Kidney glomerular epithelial cell (primary cell): Measurements from ENCODE around the gene ZCCHC8.
"Not testable (repeated sequence)": the region's sequence is repeated elsewhere in the genome, so short reads cannot be mapped to it uniquely, and the experiment has no call there.

ENCODE experiments used
- DNase-seq: peaks from one replicate; lab custom pipeline; 2025; lab: John Stamatoyannopoulos, UW

The ZCCHC8 gene

DNA sequence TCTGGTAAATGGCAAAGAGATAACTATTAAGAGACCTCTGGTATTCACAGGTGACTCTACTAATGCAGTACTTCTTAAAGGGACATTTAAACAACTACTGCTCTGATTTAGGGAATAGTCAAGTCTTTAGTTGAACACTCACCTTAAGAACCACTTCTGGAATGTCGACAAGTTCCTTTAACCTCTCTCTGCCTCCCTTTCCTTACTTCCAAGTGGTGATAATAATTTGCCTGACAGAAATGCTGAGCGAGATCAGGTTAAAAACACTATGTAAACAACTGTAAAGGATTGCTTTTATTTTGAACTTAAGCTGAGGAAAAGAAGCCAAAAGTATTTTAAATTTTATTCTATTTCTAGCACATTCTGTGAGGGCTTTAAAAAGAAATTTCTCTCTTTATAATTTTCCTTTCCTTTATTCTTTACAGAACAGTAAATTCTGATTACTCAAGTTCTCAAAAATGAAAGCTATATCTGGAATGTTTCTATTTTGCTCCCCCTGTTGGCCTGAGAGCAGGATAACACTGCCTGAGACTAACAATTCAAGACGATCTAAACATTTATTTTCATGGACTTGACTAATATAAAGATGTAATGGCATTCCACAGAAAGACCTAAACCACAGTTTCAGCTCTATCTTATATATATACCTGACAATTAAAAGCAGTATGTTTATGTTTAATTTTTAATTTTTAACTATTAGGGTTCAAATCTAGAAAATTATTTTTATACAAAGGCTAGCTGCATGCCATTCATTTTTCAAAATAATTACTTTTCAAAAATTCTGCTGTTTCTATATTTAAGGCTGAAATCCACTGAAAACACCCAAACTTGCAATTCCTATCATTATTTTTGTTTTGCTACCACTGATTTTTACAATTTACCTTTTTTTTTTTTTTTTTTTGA, 29.2 kb downstream of the ZCCHC8 start:
- DNase-seq, result peak; percentile 78

DNA sequence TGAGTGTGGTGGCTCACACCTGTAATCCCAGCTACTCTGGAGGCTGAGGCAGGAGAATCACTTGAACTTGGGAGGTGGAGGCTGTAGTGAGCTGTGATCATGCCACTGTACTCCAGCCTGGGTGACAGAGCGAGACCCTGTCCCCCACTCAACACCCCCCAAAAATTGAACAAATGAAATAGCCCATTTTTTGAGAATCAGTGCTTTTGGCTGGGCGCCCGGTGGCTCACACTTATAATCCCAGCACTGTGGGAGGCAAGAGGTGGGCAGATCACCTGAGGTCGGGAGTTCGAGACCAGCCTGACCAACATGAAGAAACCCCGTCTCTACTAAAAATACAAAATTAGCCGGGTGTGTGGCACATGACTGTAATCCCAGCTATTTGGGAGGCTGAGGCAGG, 30.2 kb downstream of the ZCCHC8 start:
- not testable (repeated sequence) for DNase-seq

DNA sequence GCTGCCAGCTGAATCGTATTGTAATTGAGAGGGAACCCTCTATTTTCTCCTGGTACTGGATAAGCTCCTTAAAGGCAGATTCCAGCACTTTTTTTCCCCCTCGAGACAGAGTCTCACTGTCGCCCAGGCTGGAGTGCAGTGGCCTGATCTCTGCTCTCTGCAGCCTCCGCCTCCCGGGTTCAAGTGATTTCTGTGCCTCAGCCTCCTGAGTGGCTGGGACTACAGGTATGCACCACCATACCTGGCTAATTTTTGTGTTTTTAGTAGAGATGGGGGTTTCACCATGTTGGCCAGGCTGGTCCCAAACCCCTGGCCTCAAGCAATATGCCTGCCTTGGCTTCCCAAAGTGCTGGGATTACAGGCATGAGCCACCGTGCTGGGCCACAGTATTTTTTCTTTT, 30.9 kb downstream of the ZCCHC8 start:
- DNase-seq, result not testable (repeated sequence)

DNA sequence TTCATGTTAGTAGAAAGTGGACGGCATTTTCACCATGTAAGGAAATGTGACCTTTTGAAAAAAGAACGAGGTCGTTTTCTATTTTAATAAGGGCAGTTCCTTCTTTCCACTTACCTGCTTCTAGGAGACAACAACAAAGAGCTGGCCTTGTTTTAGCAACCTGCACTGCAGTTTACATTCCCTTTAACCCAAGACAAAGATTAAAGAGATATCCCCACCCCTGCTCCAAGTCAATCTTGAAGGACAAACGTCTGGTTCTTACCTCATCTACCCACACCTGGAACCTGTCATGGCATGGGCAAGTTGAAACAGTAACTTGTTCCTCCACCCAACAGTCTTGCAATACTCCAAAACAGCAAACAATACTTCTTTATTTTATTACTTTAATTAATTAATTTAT, 32.7 kb downstream of the ZCCHC8 start:
- no peak for DNase-seq

DNA sequence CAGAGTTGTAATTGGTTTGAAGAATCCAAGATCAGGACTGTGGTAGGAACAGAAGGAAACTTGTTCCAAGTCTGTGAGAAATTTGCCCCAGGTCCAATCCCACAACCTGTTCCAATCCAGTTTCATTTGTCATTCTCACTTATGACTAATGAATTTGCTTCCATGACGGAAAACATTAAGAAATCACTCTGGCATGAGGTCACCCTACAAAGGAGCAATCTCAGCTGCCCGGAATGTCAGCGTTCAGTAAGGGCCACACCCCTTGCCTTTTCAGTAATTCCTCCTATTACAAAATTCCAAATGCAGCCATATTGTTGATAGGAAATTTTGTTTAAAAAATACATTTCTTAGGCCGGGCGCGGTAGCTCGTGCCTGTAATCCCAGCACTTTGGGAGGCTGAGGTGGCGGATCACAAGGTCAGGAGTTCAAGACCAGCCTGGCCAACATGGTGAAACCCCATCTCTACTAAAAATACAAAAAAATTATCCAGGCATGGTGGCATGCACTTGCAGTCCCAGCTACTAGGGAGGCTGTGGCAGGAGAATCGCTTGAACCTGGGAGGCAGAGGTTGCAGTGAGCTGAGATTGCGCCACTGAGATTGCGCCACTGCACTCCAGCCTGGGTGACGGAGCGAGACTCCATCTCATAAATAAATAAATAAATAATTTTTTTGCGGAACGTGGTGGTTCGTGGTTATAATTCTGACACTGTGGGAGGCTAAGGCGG, 36.3 kb downstream of the ZCCHC8 start:
- DNase-seq, result peak; percentile 89

DNA sequence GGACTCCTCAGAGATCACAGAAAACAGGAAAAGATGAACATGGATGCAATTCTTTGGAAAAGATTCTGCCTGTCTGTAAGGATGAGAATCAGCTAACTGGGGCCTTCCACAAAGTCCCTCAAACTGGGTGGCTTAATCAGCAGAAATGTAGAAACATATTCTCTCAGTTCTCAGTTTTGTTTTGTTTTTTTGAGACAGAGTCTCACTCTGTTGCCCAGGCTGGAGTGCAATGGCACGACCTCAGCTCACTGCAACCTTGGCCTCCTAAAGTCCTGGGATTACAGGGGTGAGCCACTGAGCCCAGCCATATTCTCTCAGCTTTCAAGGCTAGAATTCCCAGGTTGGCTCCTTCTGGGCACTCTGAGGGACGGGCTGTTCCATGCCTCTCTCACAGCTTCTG, 40.1 kb downstream of the ZCCHC8 start:
- no peak for DNase-seq

DNA sequence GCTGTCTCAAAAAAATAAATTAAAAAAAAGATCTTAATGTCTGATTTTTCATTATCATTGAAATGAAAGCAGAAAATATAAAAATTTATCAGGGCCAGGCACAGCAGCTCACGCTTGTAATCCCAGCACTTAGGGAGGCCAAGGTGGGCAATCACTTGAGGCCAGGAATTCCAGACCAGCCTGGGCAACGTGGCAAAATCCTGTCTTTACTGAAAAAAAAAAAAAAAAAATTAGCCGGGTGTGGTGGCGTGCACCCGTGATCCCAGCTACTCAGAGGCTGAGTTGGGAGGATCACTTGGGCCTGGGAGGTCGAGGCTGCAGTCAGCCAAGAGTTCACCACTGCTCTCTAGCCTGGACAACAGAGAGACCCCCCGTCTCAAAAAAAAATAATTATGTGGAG, 40.7 kb downstream of the ZCCHC8 start:
- no peak for DNase-seq

DNA sequence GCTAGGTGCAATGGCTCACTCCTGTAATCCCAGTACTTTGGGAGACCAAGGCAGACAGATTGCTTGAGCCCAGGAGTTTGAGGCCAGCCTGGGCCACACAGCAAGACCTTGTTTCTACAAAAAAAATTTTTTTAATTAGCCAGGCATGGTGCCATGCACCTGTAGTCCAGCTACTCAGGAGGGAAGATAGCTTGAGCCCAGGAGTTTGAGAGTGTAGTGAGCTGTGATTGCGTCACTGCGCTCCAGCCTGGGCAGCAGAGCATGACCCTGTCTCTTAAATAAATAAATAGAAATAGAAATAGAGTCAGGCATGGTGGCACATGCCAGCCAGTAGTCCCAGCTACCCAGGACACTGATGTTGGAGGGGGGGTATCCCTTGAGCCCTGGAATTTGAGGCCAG, 41.5 kb downstream of the ZCCHC8 start:
- DNase-seq, result peak; percentile 56

DNA sequence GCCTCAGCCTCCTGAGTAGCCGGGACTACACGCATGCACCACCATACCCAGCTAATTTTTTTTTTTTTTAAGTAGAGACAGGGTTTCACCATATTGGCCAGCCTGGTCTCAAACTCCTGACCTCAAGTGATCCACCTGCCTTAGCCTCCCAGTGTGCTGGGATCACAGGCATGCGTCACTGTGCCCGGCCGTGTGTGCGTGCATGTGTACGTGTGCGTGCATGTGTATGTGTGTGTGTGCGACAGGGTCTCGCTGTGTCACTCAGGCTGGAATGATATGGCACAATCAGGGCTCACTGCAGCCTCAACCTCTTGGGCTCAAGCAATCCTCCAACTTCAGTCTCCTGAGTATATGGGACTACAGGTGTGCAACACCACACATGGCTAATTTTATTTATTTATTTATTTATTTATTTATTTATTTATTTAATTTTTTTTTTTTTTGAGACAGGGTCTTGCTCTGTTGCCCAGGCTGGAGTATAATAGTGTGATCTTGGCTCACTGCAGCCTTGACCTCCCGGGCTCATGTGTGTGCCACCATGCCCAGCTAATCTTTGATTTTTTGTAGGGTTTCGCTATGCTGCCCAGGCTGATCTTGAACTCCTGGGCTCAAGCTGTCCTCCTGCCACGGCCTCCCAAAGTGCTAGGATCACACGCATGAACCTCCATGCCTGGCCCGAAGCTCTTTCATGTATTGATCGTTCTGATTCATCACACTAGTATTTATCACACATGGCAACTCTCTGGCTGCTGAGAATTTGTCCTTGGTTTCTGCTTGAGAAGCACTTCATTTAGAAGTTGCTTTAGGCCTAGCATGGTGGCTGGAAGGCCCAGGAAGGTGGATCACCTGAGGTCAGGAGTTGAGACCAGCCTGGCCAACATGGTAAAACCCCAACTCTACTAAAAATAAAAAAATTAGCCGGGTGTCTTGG, 42.4 kb downstream of the ZCCHC8 start:
- no peak for DNase-seq

DNA sequence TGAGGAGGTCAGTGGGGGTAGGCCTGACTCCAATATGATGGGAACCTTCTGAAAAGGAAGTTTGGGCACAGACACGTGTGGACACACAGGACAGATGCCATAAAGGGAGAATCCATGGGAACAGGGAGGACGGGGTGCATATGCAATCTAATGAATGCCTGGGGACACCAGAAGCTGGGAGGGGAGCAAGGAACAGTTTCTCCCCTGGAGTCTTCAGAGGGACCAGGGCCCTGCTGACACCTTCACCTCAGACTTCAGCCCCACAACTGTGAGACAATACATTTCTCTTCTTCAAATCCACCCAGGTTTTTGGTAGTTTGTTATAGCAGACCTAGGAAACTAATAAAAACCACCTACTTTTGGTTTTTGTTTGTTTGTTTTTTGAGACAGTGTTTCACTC, 43.1 kb downstream of the ZCCHC8 start:
- DNase-seq, result no peak

DNA sequence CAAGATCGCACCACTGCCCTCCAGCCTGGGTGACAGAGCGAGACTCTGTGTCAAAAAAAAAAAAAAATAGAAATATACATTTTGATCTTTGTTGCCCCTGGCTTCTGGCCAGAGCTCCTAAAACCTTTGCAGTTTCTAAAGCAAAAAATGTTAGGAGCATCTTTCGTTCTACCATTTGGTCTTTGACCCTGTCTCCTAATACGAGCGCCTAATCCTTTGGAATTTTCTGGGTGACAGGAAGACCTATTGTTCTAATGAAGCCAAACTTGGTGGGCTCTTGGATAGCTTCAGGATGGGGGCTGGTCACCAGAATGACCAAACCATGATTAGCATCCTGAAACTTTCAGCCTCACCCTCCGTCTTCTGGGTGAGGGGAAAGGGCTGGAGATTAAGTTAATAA, 46.0 kb downstream of the ZCCHC8 start:
- no peak for DNase-seq

DNA sequence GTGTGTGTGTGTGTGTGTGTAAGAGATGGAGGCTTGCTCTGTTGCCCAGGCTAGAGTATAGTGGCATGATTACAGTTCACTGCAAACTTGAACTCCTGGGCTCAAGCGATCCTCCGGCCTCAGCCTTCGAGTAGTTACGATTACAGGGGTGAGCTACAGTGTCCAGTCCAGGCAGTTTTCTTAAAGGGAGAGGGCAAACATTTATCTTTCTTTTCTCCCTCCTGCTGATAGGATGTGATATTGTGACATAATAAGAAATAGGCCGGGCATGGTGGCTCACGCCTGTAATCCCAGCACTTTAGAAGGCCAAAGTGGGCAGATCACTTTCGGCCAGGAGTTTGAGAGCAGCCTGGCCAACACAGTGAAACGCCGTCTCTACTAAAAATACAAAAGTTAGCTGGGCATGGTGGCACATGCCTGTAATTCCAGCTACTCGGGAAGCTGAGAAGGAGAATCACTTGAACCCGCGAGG, 46.4 kb downstream of the ZCCHC8 start:
- no peak for DNase-seq

DNA sequence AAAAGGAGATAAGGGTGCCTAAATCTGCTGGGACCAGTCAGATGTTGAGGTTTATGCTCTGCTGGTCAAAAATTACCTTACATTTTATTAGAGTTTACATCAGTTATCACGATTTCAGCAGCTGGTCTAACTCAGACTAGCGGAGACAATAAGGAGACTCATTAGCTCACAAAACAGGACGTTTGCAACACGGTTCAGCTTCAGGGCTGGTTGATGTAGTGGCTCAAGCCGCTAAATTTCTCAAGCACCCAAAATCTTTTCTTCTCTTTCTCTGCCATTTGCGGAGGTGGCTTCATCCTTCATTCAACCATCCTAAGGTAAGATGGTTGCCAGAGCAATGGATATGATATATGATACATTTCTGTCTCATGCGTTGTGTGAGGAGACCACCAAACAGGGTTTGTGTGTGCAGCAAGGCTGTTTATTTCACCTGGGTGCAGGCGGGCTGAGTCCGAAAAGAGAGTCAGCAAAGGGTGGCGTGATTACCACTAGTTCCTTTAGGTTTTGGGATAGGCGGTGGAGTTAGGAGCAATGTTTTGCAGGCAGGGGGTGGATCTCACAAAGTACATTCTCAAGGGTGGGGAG, 47.9 kb downstream of the ZCCHC8 start:
- no peak for DNase-seq

DNA sequence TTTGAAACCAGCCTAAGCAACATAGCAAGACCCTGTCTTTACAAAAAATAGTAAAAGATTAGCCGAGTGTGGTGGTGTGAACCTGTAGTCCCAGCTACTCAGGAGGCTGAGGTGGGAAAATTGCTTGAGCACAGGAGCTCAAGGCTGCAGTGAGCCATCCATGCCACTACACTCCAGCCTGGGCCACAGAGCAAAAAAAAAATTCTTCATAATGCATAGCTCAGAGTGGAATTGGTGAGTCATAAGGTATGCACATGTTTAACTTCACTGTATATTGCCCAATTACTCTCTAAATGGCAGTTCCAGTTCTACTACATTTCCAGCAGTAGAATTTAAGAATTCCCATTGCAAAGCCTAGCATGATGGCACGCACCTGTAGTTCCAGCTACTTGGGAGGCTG, 51.4 kb downstream of the ZCCHC8 start:
- DNase-seq, result no peak

DNA sequence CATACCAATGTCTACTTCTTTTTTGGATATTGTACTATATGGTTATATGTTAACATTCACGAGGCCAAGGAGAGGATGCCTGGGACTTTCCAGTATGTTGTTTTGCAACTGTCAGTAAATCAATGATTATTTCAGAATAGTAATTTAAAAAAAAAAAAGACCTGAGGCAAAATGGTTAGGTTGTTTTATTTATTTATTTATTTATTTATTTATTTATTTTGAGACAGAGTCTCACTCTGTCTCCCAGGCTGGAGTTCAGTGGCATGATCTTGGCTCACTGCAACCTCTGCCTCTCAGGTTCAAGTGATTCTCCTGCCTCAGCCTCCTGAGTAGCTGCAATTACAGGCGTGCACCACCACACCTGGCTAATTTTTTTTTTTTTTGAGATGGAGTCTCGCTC, 52.9 kb downstream of the ZCCHC8 start:
- DNase-seq, result not testable (repeated sequence)

DNA sequence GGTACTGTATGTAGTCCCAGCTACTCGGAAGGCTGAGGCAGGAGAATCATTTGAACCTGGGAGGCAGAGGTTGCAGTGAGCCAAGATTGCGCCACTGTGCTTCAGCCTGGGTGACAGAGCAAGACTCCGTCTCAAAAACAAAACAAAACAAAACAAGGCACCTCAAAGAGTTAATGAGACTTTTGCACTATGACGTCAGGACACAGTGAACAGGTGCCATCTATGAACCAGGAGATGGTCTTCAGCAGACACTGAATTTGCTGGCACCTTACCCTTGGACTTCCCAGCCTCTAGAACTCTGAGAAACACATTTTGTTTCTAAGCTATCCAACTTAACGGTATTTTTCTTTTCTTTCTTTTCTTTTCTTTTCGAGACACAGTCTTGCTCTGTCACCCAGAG, 54.3 kb downstream of the ZCCHC8 start:
- not testable (repeated sequence) for DNase-seq

DNA sequence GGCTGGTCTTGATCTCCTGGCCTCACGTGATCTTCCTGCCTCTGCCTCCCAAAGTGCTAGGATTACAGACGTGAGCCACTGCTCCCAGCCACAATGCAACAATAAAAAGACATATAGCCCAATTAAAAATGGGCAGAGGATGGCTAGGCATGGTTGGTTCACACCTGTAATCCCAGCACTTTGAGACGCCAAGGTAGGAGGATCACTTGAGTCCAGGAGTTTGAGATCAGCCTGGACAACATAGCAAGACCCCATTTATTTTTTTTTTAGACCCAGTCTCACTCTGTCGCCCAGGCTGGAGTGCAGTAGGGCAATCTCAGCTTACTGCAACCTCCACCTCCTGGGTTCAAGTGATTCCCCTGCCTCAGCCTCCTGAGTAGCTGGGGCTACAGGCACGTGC, 56.7 kb downstream of the ZCCHC8 start:
- not testable (repeated sequence) for DNase-seq

DNA sequence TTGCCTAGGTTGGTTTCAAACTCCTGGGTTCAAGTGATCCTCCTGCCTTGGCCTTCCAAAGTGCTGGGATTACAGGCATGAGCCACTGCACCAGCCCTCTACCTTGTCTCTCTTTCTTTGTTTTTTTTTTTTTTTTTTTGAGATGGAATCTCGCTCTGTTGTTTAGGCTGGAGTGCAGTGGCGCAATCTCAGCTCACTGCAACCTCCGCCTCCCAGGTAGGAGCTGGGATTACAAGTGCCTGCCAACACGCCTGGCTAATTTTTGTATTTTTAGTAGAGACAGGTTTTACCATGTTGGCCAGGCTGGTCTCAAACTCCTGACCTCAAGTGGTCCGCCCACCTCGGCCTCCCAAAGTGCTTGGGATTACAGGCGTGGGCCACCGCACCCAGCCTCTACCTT, 61.9 kb downstream of the ZCCHC8 start:
- DNase-seq, result not testable (repeated sequence)

DNA sequence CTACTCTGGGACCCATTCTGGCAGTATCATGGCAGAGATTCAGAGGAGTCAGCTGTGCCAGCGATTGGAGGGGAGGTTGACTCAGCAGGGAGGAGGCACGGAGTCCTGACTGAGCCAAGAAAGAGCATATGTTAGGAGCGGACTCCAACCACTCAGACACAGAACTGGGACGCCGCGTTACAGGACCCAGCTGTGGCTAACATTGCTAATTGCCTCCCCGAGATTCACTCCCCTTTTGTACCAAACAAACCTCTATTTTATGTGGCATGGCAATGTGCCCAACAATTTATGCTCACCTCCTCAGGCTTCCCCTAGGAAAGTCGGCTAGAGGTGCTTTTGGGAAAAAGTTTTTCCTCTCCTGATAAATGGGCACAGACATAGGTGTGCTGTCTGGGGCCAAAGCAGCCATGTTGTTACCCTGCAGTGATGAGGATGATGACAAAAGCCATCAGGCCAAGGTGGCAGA, 63.0 kb downstream of the ZCCHC8 start:
- DNase-seq, result no peak

DNA sequence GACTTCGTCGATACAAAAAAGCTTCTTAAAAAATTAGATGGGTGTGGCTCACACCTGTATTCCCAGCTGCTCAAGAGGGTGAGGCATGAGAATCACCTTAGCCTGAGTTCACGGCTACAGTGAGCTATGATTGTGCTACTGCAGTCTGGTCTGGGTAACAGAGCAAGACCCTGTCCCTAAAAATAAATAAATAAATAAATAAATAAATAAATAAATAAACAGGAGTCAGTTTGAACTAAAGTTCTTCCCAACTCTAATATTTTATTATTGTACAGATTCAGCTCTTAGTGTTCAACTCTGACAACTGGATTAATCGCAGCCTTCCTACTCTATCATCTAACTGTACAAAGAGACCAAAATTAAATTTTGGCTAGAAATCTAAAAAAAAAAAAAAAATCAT, 65.5 kb downstream of the ZCCHC8 start:
- DNase-seq, result no peak

DNA sequence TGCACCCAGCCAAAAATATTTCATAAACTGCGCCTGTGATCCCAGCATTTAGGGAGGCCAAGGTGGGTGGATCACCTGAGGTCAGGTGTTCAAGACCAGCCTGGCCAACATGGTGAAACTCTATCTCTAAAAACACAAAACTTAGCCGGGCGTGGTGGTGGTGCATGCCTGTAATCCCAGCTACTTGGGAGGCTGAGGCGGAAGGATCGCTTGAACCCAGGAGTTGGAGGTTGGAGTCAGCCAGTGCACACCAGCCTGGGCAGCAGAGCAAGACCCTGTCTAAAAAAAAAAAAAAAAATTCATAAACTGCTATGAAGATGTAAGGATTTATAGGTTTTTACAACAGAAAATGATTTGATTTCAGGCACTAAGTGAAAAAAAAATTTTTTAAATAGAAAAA, 71.7 kb downstream of the ZCCHC8 start:
- not testable (repeated sequence) for DNase-seq

DNA sequence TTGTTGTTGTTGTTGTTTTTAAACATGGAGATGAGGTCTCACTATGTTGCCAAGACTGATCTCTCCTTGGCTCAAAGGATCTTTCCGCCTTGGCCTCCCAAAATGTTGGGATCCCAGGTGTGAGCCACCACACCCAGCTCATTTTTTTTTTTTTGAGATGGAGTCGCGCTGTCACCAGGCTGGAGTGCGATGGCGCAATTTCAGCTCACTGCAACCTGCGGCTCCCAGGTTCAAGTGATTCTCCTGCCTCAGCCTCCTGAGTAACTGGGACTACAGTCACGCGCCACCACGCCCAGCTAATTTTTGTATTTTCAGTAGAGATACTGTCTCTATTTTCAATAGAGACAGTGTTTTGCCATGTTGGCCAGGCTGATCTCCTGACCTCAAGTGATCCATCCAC, 73.3 kb downstream of the ZCCHC8 start:
- DNase-seq, result no peak
